ENCODE data around the gene METRNL.

GRCh38 chr17:83131401-83132011 lies 52.1 kb downstream of the METRNL start:
- TF ChIP-seq POLR2A (IDR thresholded peaks at IDR 0.05; ENCODE audit: low read depth, low read length), result no peak
- no peak for TF ChIP-seq POLR2AphosphoS5 (IDR thresholded peaks at IDR 0.05; ENCODE audit: low read depth, low read length)
- no peak for TF ChIP-seq TAF1 (IDR thresholded peaks at IDR 0.05; ENCODE audit: borderline replicate concordance, low read depth, low read length)
